ENCODE results near the gene ELL. TPM values are rescaled to one million over a fixed set of nuclear protein-coding genes. Genes with fewer than 3 reads are reported as not detected.

The ELL gene
- total RNA-seq, 2 donors from 2014 or later: 19.5 to 20.7 TPM

DNA sequence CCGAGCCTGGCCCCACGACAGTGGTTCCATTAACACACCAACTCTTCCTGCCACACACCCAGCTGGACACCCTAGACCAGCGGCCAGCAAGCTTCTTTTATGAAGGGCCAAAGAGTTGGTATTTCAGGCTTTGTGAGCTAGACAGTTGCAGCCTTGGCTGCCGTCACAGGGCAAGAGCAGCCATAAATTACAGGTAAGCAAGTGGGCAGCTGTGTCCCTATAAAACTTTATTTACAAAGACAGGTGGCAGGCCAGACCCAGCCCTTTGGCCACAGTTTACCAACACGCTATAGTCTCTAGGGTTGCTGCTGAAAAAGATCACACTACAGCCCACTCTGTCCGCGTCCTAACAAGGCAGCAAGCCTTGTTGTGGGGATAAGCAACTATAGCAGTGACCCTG, 13.3 kb downstream of the ELL start:
- intact Hi-C loops (cut with DNase I): loop anchor here in 1 of 2 donors (5.0 kb wide), 1 partner anchor 36 kb away; no protein-coding TSS in a partner anchor
- DNase-seq (ENCODE audit: low spot score): no peak

DNA sequence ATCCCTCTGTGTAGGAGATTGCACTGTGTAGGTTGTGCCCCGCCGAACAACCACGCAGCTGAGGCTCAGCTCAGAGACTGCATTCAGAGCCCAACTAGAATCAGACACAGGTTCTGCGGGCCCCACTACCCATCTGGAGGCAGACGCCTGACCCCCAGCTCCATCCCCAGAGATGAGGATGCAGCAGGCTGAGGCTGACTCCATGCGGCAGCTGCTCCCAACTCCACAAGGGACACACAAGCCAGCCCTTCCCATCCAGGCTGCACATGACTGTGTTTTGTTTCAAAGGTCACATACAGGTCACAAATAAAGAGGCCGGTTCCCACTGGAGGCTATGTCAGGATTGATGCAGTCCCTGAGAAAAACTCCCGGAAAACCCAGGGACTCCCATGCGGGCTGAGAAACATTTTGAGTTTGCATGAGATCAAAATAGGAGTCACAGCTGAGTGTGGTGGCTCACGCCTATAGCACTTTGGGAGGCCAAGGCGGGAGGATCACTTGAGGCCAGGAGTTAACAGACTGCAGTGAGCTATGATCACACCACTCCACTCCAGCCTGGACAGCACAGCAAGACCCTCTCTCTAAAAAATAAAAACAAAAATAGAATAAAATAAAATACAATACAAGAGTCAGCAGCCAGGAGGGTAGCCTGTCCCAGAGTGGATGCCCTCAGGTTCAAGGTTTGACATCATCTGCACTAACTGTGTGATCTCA, 14.0 kb downstream of the ELL start:
- intact Hi-C loops (cut with DNase I): loop anchor here in 1 of 2 donors (5.0 kb wide), 1 partner anchor 36 kb away; no protein-coding TSS in a partner anchor
- no peak for DNase-seq (ENCODE audit: low spot score)

DNA sequence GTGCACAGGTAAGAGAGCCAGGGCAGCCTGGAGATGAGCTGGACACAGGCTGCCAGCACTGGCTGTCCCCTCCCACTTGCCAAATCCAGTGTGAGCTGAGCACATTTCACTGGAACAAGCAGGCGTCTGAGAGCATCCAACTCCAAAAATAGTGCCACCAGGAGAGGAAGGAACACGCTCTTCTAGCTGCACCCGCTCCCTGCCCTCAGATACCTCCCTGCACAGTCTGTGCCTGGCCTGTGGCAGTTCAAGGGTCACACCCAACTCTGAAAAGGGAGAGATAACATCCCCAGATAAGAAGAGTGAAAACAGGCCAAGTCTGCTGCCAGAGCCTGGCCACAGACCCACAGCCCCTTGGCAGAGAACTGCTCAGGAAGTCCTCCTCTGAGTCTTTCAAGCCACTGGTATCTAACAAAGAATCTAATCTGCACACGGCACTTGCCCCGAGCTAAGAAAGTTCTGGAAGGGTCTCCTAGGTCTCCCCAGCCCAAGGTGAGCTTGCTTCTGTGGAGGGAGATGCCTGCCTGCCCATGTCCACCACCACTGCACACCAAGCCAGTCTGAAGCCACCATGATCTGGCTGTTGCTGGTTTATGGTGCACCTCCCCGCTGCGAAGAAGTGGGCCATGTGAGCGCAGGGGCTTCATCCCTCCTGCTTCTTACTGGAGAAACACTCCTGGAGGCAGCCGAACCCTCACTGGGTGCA, 14.7 kb downstream of the ELL start:
- intact Hi-C loops (cut with DNase I): loop anchor here in 1 of 2 donors (5.0 kb wide), 1 partner anchor 35 kb away; no protein-coding TSS in a partner anchor
- DNase-seq (ENCODE audit: low spot score): no peak

DNA sequence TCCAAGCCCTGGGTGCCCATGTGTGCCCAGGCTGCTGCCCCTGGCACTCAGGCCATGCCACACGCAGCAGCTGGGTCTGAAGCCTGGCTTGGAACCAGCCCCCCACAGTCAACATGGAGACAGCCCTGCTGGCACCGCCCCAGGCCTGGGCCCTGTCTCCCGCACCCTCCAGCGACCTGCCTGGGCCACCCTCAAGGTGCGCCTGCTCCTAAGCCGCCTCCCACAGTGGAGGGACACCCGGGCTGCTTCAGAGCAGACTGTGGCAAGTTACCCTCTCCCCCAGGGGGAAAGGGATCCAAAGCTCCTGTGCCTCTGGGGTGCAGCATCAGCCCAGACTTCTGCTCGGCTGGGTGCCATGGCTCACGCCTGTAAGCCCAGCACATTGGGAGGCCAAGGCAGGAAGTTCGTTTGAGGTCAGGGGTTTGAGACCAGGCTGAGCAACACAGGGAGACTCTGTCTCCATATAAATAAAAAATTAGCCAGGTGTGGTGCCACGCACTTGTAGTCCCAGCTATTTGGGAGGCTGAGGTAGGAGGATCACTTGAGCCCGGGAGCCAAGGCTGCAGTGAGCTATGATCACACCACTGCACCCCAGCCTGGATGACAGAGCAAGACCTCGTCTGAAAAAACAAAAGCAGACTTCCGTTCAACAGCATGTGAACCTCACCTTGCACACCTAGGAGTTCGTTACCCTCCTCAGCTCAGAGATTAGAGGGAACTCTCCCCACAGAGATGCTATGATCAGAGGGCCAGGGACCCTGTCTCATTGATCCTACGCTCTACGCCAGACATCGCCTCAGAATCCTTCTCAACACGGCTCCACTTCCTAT, 15.6 kb downstream of the ELL start:
- DNase-seq (ENCODE audit: low spot score): no peak
- intact Hi-C loops (cut with DNase I): loop anchor here in 1 of 2 donors (5.0 kb wide), 1 partner anchor 34 kb away; no protein-coding TSS in a partner anchor

DNA sequence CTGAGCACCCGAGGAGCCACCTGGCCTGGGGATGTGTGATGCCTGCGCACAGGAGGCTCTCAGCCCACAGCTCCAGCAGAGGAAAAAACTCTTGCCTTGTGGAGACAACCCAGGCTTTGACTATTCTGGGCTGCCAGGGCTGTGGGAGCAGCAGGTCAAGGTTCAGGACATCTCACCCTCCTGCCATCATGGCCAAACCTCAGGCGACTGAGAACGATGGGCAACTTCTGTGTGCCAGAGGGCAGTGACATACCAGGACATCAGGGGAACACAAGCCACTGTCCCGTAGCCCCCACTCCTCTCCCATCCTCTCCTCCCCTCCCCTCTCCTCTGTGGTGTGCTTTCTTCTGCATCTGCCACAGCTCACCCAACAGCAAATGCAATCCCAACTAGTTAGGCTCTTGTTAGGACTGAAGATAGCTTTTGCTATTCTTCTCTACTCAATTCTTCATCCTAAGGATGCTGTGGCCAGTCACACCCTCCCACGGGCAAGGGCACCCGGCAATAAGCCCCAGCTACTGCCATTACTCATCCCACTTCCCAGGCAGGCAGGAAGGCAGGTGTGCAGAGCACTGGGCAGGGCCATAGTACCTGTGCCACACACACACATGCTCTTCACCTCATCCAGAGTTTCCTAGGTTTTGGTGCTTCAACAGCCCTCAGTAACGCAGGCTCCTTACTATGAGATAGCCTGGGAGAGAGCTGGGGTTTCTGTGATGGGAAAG, 16.8 kb downstream of the ELL start:
- DNase-seq (ENCODE audit: low spot score): no peak
- intact Hi-C loops (cut with DNase I): loop anchor here in 1 of 2 donors (5.0 kb wide), 1 partner anchor 33 kb away; no protein-coding TSS in a partner anchor

DNA sequence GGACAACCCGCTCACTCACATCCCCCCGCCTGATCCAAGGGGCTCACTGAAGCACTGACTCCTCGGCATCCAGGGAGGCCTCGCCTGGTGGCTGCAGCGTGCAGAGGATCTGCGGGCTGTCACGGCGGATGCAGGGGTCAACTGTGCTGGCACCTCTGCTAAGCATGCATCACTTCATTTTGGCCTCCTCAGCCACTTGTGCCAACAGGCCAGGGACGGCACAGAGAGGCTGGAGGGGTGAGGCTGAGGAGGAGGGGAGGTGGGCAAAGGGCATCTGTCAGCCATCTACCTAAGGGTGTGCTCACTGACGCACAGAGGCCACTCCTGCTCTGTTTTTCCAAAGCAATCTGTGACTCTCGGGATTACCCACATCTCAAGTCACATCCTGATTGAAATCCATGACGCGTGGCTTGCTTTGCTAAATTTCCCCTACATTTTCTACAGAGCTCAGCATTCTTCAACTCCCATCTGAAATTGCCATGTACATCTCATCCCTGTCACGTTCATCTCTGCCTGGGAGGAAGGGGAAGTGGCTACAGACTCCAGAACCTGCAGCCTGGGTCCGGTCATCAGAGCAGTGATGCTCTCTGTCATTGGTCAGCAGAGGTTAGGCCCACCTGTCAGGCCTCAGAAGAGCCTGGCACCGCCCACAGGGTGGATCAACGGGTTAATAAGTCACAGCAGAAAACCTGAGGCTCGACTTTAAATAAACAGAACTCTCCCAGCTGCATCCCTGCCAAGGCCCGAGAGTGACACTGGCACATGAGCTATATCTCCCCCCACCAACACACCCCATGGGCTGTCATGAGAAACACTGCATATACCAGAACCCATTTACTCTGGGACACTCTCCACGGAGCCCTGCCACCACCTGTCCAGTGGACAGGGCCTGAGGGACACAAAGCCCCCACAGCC, 17.6 kb downstream of the ELL start:
- intact Hi-C loops (cut with DNase I): no loop called here
- DNase-seq (ENCODE audit: low spot score): no peak

DNA sequence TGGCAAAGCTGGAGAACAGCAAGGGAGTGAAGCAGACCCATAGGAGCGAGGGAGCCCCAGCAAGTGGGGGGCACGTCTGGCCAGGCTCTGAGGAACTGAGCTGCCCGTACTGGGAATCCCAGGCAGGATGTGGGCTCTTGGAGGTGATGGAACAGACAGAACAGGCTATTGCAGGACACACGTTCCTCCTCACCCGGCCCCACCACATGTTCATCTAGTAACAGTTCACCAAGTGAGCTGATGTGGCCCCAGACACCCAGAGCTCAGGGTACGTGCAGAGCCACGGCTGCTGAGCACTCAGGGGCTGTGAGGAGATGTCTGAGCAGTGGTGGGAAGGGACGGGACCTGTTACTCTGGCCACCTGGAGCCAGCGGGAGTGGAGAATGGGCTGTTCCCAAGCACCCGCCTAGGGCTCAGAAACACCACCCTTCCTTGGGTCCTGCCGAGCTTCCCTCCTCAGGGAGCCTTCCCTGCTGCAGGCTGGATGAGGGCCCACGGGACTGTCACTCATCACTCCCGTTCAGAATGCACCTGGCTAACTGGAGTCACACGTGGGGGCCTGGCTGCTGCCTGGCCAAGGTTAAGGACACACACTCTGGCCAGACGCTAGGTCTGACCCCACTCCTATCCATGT, 18.4 kb downstream of the ELL start:
- DNase-seq (ENCODE audit: low spot score): no peak
- intact Hi-C loops (cut with DNase I): no loop called here

DNA sequence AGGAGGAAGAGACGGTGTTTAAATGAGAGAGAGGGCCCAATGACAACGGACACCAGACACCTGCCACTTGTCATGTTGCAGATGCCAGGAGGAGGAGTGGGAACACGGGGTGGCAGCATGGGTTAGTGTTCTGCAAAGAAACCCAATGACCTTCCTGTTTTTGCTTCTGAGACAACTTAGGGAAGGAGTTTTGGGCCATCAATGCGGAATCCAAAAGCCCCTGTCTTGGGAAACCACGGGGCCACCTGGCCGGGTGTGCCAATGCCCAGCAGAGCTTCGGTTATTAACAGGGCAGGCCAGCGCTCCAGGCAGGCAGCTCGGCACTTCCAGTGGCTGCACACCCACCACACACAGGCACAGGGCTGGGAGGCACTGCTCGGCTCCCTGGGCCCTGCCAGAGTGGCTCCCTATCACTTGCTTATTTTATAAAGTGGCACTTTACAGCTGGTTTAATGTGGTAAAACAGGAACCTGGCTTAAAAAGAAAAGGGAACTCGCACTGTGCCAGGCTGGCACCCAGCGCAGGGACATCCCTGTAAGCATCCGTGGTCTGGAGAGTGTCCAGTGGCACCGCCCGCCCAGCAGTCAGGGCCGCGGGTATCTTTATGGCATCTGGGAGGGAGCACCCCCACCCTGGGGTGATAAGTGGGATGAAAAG, 19.1 kb downstream of the ELL start:
- no peak for DNase-seq (ENCODE audit: low spot score)
- intact Hi-C loops (cut with DNase I): no loop called here

DNA sequence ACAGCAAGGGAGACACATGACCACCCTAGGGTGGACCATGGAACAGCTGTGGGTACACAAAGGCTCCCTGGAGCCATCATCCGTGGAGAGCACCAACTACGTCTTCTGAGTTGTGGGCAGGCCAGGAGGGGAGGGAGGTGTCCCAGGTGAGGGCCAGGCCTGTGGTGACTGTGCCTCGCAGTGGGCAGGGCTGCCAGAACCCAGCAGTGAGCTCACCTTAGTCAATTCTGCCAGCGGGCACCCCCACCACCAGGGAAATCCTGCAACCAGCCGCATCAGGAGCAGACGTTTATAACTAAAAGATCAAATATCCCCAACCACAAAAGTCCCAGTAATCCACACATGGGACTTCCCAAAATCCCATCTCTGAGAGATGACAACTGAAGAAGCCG, 19.6 kb downstream of the ELL start:
- intact Hi-C loops (cut with DNase I): no loop called here
- DNase-seq (ENCODE audit: low spot score): no peak

DNA sequence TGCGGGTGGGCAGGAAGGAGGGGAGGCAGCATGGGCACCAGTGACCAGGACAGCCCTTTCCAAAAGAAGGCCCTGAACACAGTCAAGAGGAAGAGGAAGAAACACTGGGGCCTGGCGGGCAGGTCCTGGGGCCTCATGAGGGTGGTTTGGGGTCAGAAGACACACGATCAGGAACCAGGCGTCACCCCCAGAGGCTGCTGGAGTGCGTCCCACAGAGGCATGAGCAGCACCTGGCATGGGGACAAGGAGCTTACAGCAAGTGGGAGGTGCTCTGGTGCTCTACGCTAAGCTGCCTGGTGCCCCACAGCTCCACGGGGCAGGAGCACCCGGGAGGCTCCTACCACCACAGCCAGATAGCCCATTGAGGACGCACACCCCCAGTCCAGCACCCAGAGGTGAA, 20.0 kb downstream of the ELL start:
- no peak for DNase-seq (ENCODE audit: low spot score)
- intact Hi-C loops (cut with DNase I): no loop called here

DNA sequence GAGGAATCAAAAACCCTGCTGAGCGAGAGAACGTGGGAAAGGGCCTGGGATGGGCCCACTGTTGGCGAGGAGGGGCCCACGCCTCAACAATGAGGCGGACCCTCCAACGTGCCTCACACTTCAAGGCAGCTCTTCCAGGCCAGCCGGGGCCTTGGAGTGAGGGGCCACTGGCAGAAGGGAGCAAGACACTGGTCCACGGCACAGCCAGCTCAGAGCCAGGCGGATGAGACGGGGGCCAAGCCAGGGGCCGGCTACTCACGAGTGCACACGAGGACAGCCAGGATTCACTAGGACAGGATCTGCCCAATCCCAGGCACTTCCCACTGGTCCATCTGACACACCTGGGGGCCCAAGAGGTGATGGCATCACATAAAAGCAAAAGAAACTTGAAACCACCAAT, 20.5 kb downstream of the ELL start:
- intact Hi-C loops (cut with DNase I): no loop called here
- no peak for DNase-seq (ENCODE audit: low spot score)

DNA sequence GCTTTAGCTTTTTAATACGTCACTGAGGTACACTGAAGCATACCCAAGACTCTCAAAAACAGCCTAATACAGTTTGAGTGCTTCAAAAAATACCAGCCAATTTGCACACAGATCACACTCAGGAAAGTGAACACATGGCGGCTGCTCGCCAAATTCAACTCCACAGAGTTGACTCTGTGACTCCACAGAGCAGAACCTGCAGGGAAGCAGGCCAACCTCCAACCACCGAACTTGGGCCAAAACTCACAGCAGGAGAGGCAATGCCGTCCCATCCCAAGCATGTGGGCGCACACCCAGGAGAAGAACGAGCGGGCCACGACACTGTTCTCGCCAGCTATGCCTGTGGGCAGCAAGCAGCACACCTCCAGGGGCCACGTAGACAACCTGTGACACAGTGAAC, 21.1 kb downstream of the ELL start:
- DNase-seq (ENCODE audit: low spot score): no peak
- intact Hi-C loops (cut with DNase I): no loop called here

DNA sequence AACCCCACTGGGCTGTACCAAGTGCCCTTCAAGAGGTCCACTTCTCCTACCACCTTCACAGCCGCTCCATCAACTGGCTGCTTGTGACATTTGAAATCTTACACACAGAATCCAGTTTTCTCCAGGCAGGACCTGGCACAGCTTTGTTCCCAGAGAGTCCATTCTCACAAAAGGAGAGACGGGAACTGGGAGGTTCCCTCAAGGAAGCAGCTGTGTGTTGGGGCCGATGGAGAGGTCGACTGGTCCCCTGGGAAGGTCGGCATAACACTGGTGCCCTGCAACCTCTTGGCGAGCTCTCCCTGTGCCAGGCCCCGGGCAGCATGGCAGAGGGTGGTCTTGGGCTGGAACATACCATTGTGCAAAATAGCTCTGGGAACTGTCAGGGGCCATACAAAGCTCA, 21.5 kb downstream of the ELL start:
- intact Hi-C loops (cut with DNase I): no loop called here

DNA sequence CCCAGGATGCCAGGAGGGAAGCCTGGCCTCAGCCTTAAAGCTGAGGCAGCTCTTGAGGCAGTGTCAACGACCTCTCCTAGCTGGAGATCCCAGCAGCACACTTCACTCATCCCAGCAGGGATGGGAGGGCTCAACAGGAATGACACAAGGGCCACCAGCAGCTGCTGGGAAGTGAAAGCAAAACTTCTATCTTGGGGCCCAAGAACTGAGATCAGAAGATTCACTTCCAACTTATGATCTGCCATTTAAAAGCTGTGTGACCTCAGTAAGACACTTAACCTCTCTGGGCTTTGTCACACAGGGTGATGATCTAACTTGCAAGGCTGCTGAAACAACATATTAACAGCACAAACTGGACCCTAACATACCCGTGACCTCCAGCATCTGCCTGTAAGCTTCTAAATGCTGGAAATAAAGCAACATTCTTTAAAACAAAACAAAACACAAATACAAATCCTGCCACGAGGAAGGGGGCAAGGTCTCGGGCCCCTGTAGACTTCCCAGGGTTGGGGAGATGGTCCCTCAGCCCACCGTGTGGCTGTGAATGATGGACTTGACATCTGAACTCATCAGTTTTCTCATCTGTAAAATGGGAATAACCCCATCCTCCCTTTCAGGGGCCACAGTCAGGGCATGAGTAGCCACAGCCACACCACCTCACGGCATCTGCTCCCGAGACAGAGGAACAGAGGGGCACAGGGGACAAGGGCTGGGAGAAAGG, 22.7 kb downstream of the ELL start:
- no peak for DNase-seq (ENCODE audit: low spot score)
- intact Hi-C loops (cut with DNase I): no loop called here

More for the DNA sequence above, 21.5 kb downstream of the ELL start:
- no peak for DNase-seq (ENCODE audit: low spot score)

DNA sequence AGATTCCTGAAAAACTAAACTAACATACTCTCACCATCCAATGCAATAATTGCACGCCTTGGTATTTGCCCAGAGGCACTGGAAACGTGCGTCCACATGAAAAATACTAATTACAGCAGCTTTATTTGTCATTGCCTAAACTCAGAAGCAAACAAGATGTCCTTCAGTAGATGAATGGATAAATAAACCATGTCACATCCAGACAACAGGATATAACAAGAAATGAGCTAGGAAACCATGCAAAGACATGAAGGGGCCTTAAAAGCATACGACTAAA, 25.0 kb downstream of the ELL start:
- intact Hi-C loops (cut with DNase I): no loop called here
- no peak for DNase-seq (ENCODE audit: low spot score)

DNA sequence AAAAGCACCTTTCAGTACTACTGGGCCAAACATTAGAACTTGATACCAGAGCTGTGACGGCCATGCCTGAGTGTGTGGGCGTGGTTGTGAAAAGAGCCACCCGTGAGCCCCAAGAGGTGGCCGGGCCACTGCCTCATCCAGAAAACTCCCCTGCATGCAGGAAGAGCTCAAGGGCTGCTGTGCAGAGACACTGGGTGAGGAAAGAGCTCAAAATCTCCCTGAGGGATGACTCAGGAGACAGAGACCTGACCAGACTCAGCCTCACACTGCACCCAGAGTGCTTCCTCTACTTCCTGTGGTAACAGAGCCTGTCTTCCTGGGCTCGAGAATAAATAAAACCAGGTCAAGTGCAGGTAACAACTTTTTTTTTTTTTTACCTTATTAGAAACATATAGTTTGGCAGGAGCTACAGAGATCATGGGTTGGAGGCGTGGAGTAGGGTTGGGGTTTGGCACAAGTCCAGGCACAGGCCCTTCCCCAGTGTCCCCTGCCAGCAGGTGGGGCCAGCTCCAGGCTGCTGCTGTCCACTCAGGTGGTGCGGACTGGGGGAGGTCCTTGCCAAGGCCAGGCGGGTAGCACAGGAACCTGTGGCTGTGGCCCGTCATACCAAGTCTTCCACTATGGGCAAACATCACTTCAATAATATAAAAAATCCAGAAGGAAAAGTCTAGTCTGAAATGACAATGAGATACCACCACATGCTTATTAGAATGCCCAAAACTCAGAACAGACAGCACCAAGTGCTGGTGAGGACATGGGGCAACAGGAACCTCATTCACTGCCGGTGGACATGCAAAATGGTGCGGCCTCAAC, 25.5 kb downstream of the ELL start:
- DNase-seq (ENCODE audit: low spot score): no peak
- intact Hi-C loops (cut with DNase I): no loop called here

Measured in posterior vena cava (tissue), 2 donors.